Stomach (tissue), 4 donors: ENCODE data around the gene RELA.

Experiments used
- CTCF ChIP-seq, 7 experiments: fragments of 450-650 bp in 4 of 7; fragments of 200-600 bp in 3 of 7; sonication (generic) in 3 of 7; IDR thresholded peaks; one replicate each; pipeline ENCODE4 v1.5.1; 2016 to 2019; ENCODE audit warnings: antibody characterized with exemption in 7 of 7, control low read depth in 2 of 7, mild to moderate bottlenecking in 1 of 7
- POLR2A ChIP-seq, 4 donors: fragments of 450-650 bp; IDR thresholded peaks; one replicate each; pipeline ENCODE4 v1.6.1; 2016; ENCODE audit warnings: antibody characterized with exemption in 4 of 4, control low read depth in 2 of 4, mild to moderate bottlenecking in 1 of 4, moderate library complexity in 1 of 4
- POLR2AphosphoS5 ChIP-seq, 3 donors: sonication (generic); formaldehyde crosslinking; IDR thresholded peaks; one replicate each; pipeline ENCODE4 v1.6.1; 2016; ENCODE audit warnings: antibody characterized with exemption in 3 of 3

GRCh38 chr11:65611758-65612603 is 50.7 kb downstream of the RELA start:
- no peak for TF ChIP-seq CTCF (IDR thresholded peaks at IDR 0.05)
- no peak for TF ChIP-seq POLR2AphosphoS5 (IDR thresholded peaks at IDR 0.05)
- TF ChIP-seq POLR2A (IDR thresholded peaks at IDR 0.05) = no peak
